Measurements from ENCODE around the gene PYROXD2.

PYROXD2 gene

GRCh38 chr10:98433881-98434732 lies 19.1 kb upstream of the PYROXD2 start:
- Histone ChIP-seq H3K4me3 (ENCODE audit: extremely low read depth, insufficient read depth, low read length, poor library complexity, severe bottlenecking) (no peak overlapping the region), H3K36me3 (ENCODE audit: control insufficient read depth, insufficient read depth, low read length) (peaks cover 77% of the 10 kb centered on the region), H3K27ac (ENCODE audit: low read depth, low read length, severe bottlenecking) (no peak overlapping the region), H3K4me1 (ENCODE audit: control insufficient read depth, insufficient read depth, low read length, poor library complexity, severe bottlenecking) (no peaks in the 10 kb centered on the region), H3K9me3 (ENCODE audit: control insufficient read depth, low read length) (peaks cover 8% of the 10 kb centered on the region)
- WGBS, 2 experiments (ENCODE audit: insufficient coverage in 2 of 2) = 91 to 94% methylated on average over 16 to 17 of the region's 21 CpGs

- H3K36me3 ChIP-seq (ENCODE audit: control insufficient read depth, insufficient read depth, low read length) = peaks cover 78% of the 10 kb centered on the region
- WGBS, 2 experiments (ENCODE audit: insufficient coverage in 2 of 2) = no CpG with 5 or more reads among the region's 1 CpG
Observed at GRCh38 chr10:98433371-98433770, 18.4 kb upstream of the PYROXD2 start.

GRCh38 chr10:98432330-98432729 lies 17.3 kb upstream of the PYROXD2 start:
- Histone ChIP-seq H3K4me3 (ENCODE audit: extremely low read depth, insufficient read depth, low read length, poor library complexity, severe bottlenecking) (no peak overlapping the region), H3K27ac (ENCODE audit: low read depth, low read length, severe bottlenecking) (no peak overlapping the region), H3K4me1 (ENCODE audit: control insufficient read depth, insufficient read depth, low read length, poor library complexity, severe bottlenecking) (no peaks in the 10 kb centered on the region), H3K9me3 (ENCODE audit: control insufficient read depth, low read length) (peaks cover 8% of the 10 kb centered on the region), H3K36me3 (ENCODE audit: control insufficient read depth, insufficient read depth, low read length) (peaks cover 84% of the 10 kb centered on the region)
- no CpG with 5 or more reads among the region's 1 CpG for WGBS, 2 experiments (ENCODE audit: insufficient coverage in 2 of 2)

More at GRCh38 chr10:98433371-98433770, 18.4 kb upstream of the PYROXD2 start:
- Histone ChIP-seq H3K4me3 (ENCODE audit: extremely low read depth, insufficient read depth, low read length, poor library complexity, severe bottlenecking) (no peak overlapping the region), H3K27ac (ENCODE audit: low read depth, low read length, severe bottlenecking) (no peak overlapping the region), H3K9me3 (ENCODE audit: control insufficient read depth, low read length) (peaks cover 8% of the 10 kb centered on the region), H3K4me1 (ENCODE audit: control insufficient read depth, insufficient read depth, low read length, poor library complexity, severe bottlenecking) (no peaks in the 10 kb centered on the region)

- Histone ChIP-seq H3K4me1 (ENCODE audit: control insufficient read depth, insufficient read depth, low read length, poor library complexity, severe bottlenecking) (no peaks in the 10 kb centered on the region), H3K4me3 (ENCODE audit: extremely low read depth, insufficient read depth, low read length, poor library complexity, severe bottlenecking) (no peak overlapping the region), H3K9me3 (ENCODE audit: control insufficient read depth, low read length) (peaks cover 8% of the 10 kb centered on the region), H3K27ac (ENCODE audit: low read depth, low read length, severe bottlenecking) (no peak overlapping the region), H3K36me3 (ENCODE audit: control insufficient read depth, insufficient read depth, low read length) (peaks cover 80% of the 10 kb centered on the region)
- 67 to 89% methylated on average over 3 to 5 of the region's 8 CpGs for WGBS, 2 experiments (ENCODE audit: insufficient coverage in 2 of 2)
Observed at GRCh38 chr10:98431016-98431415, 16.0 kb upstream of the PYROXD2 start.

- H3K9me3 ChIP-seq (ENCODE audit: control insufficient read depth, low read length) = peaks cover 8% of the 10 kb centered on the region
- WGBS, 2 experiments (ENCODE audit: insufficient coverage in 2 of 2) = 96 to 97% methylated on average over 6 of the region's 8 CpGs
Observed at GRCh38 chr10:98430427-98430826, 15.4 kb upstream of the PYROXD2 start.

GRCh38 chr10:98429320-98430072 lies 14.5 kb upstream of the PYROXD2 start:
- 96% methylated on average over 10 to 18 of the region's 22 CpGs for WGBS, 2 experiments (ENCODE audit: insufficient coverage in 2 of 2)

More at GRCh38 chr10:98430427-98430826, 15.4 kb upstream of the PYROXD2 start:
- H3K4me1 ChIP-seq (ENCODE audit: control insufficient read depth, insufficient read depth, low read length, poor library complexity, severe bottlenecking) = no peaks in the 10 kb centered on the region
- peaks cover 74% of the 10 kb centered on the region for H3K36me3 ChIP-seq (ENCODE audit: control insufficient read depth, insufficient read depth, low read length)
- no peak overlapping the region for H3K27ac ChIP-seq (ENCODE audit: low read depth, low read length, severe bottlenecking)
- no peak overlapping the region for H3K4me3 ChIP-seq (ENCODE audit: extremely low read depth, insufficient read depth, low read length, poor library complexity, severe bottlenecking)

GRCh38 chr10:98427011-98427515 lies 12.1 kb upstream of the PYROXD2 start:
- 82 to 100% methylated on average over 3 to 5 of the region's 7 CpGs for WGBS, 2 experiments (ENCODE audit: insufficient coverage in 2 of 2)
- Histone ChIP-seq H3K27ac (ENCODE audit: low read depth, low read length, severe bottlenecking) (no peak overlapping the region), H3K36me3 (ENCODE audit: control insufficient read depth, insufficient read depth, low read length) (peaks cover 50% of the 10 kb centered on the region), H3K4me1 (ENCODE audit: control insufficient read depth, insufficient read depth, low read length, poor library complexity, severe bottlenecking) (no peaks in the 10 kb centered on the region), H3K4me3 (ENCODE audit: extremely low read depth, insufficient read depth, low read length, poor library complexity, severe bottlenecking) (no peak overlapping the region), H3K9me3 (ENCODE audit: control insufficient read depth, low read length) (no peaks in the 10 kb centered on the region)

More at GRCh38 chr10:98429320-98430072, 14.5 kb upstream of the PYROXD2 start:
- H3K4me3 ChIP-seq (ENCODE audit: extremely low read depth, insufficient read depth, low read length, poor library complexity, severe bottlenecking) = no peak overlapping the region
- no peaks in the 10 kb centered on the region for H3K4me1 ChIP-seq (ENCODE audit: control insufficient read depth, insufficient read depth, low read length, poor library complexity, severe bottlenecking)
- H3K9me3 ChIP-seq (ENCODE audit: control insufficient read depth, low read length) = peaks cover 8% of the 10 kb centered on the region
- no peak overlapping the region for H3K27ac ChIP-seq (ENCODE audit: low read depth, low read length, severe bottlenecking)
- peaks cover 65% of the 10 kb centered on the region for H3K36me3 ChIP-seq (ENCODE audit: control insufficient read depth, insufficient read depth, low read length)

GRCh38 chr10:98425511-98426352 lies 10.8 kb upstream of the PYROXD2 start:
- 80 to 84% methylated on average over 11 to 17 of the region's 21 CpGs for WGBS, 2 experiments (ENCODE audit: insufficient coverage in 2 of 2)
- no peak overlapping the region for H3K27ac ChIP-seq (ENCODE audit: low read depth, low read length, severe bottlenecking)
- H3K4me3 ChIP-seq (ENCODE audit: extremely low read depth, insufficient read depth, low read length, poor library complexity, severe bottlenecking) = no peak overlapping the region

GRCh38 chr10:98424295-98425254 lies 9.6 kb upstream of the PYROXD2 start:
- no peak overlapping the region for H3K27ac ChIP-seq (ENCODE audit: low read depth, low read length, severe bottlenecking)
- H3K4me3 ChIP-seq (ENCODE audit: extremely low read depth, insufficient read depth, low read length, poor library complexity, severe bottlenecking) = no peak overlapping the region
- peaks cover 32% of the 10 kb centered on the region for H3K36me3 ChIP-seq (ENCODE audit: control insufficient read depth, insufficient read depth, low read length)
- H3K4me1 ChIP-seq (ENCODE audit: control insufficient read depth, insufficient read depth, low read length, poor library complexity, severe bottlenecking) = no peaks in the 10 kb centered on the region
- 94 to 95% methylated on average over 17 to 23 of the region's 23 CpGs for WGBS, 2 experiments (ENCODE audit: insufficient coverage in 2 of 2)
- no peaks in the 10 kb centered on the region for H3K9me3 ChIP-seq (ENCODE audit: control insufficient read depth, low read length)

More at GRCh38 chr10:98425511-98426352, 10.8 kb upstream of the PYROXD2 start:
- no peaks in the 10 kb centered on the region for H3K4me1 ChIP-seq (ENCODE audit: control insufficient read depth, insufficient read depth, low read length, poor library complexity, severe bottlenecking)
- H3K36me3 ChIP-seq (ENCODE audit: control insufficient read depth, insufficient read depth, low read length) = peaks cover 39% of the 10 kb centered on the region
- no peaks in the 10 kb centered on the region for H3K9me3 ChIP-seq (ENCODE audit: control insufficient read depth, low read length)
